ENCODE measurements around the gene NODAL. TPM values are rescaled to one million over a fixed set of nuclear protein-coding genes. Genes with fewer than 3 reads are reported as not detected.

Gene NODAL
- total RNA-seq, 1 donor from 2014 or later = not detected

GRCh38 chr10:70430493-70431445 lies 10.7 kb downstream of the NODAL start:
- DNase-seq (no peak), ATAC-seq (peak; percentile 93 to 94)
- intact Hi-C loops (cut with DNase I) = no loop called here
- Histone ChIP-seq H3K27ac (peak overlapping the region; percentile 66), H3K27me3 (ENCODE audit: low read depth) (no peaks in the 10 kb centered on the region), H3K4me3 (no peak overlapping the region), H3K4me1 (peaks cover 44% of the 10 kb centered on the region), H3K9me3 (no peaks in the 10 kb centered on the region), H3K36me3 (peaks cover 31% of the 10 kb centered on the region)
- TF ChIP-seq, protein P1, sequence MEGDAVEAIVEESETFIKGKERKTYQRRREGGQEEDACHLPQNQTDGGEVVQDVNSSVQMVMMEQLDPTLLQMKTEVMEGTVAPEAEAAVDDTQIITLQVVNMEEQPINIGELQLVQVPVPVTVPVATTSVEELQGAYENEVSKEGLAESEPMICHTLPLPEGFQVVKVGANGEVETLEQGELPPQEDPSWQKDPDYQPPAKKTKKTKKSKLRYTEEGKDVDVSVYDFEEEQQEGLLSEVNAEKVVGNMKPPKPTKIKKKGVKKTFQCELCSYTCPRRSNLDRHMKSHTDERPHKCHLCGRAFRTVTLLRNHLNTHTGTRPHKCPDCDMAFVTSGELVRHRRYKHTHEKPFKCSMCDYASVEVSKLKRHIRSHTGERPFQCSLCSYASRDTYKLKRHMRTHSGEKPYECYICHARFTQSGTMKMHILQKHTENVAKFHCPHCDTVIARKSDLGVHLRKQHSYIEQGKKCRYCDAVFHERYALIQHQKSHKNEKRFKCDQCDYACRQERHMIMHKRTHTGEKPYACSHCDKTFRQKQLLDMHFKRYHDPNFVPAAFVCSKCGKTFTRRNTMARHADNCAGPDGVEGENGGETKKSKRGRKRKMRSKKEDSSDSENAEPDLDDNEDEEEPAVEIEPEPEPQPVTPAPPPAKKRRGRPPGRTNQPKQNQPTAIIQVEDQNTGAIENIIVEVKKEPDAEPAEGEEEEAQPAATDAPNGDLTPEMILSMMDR (IDR thresholded peaks at IDR 0.05) = peak; percentile 23

DNA sequence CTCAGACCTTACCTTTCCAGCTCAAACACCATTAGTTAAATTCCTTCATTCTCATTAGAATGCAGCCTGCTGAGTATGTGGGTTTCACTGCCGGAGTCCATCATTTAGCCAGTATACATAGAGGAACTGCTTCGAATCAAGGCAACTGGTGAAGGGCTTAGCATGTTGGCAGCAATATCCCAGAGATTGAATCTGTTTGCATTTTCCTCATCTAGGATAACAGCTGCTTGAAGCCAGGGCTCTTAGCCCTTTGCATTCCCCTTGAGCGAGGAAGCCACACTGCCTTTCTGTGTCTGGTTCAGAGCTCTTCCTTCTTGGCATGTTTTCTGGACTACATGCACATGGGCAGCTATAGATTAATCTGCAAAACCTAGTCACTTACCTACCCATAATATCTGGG lies 14.7 kb downstream of the NODAL start:
- H3K9me3 ChIP-seq = no peaks in the 10 kb centered on the region
- no peaks in the 10 kb centered on the region for H3K27me3 ChIP-seq (ENCODE audit: low read depth)
- ATAC-seq (no peak), DNase-seq (no peak)
- H3K4me3 ChIP-seq = no peak overlapping the region
- intact Hi-C loops (cut with DNase I) = no loop called here
- no peak overlapping the region for H3K27ac ChIP-seq
- peaks cover 71% of the 10 kb centered on the region for H3K36me3 ChIP-seq
- TF ChIP-seq, protein P1 (IDR thresholded peaks at IDR 0.05) = no peak
- H3K4me1 ChIP-seq = peaks cover 25% of the 10 kb centered on the region

DNA sequence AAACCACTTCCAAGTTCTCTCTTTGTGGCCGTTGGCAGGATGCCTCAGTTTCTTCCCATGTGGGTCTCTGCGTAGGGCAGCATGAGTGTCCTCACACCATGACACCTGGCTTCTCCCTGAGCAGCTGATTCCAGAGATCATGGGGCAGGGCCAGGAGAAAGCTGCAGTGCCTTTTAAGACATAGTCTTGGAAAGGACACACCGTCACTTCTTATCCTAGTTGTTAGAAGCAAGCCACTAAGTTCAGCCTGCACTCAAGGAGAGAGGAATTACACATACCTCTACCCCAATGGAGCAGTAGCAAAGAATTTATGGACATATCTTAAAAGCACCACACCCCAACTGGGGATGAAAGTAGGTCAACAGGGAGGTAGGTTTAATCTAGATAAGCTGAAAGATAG lies 16.4 kb downstream of the NODAL start:
- no peaks in the 10 kb centered on the region for H3K9me3 ChIP-seq
- intact Hi-C loops (cut with DNase I) = no loop called here
- no peak for DNase-seq
- H3K27me3 ChIP-seq (ENCODE audit: low read depth) = no peaks in the 10 kb centered on the region
- TF ChIP-seq, protein P1 (IDR thresholded peaks at IDR 0.05) = no peak
- H3K36me3 ChIP-seq = peaks cover 88% of the 10 kb centered on the region
- ATAC-seq = no peak
- peaks cover 8% of the 10 kb centered on the region for H3K4me1 ChIP-seq
- no peak overlapping the region for H3K4me3 ChIP-seq
- no peak overlapping the region for H3K27ac ChIP-seq

DNA sequence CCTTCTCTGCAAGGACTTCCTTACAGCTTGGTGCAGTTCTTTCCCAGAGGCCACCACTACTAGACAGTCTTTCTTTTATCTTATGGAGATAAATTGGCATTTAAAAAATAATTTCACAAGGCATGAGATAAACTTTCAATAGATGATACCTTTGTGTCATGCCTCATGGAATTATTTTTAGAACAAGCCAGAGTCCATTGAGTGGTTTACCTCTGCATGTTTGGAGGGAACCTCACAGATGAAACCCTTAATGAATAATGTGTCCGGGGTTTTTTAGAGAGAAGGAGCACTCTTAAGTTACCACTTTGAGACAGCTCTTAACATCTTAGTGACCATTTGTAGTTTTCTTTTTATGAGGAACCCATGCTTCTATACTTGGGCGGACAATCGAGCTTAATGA lies 17.2 kb downstream of the NODAL start:
- H3K27ac ChIP-seq = no peak overlapping the region
- TF ChIP-seq, protein P1 (IDR thresholded peaks at IDR 0.05) = no peak
- H3K4me3 ChIP-seq = no peak overlapping the region
- no peaks in the 10 kb centered on the region for H3K9me3 ChIP-seq
- ATAC-seq (no peak), DNase-seq (no peak)
- H3K4me1 ChIP-seq = peaks cover under 1% of the 10 kb centered on the region
- H3K36me3 ChIP-seq = peaks cover 93% of the 10 kb centered on the region
- H3K27me3 ChIP-seq (ENCODE audit: low read depth) = no peaks in the 10 kb centered on the region
- intact Hi-C loops (cut with DNase I) = no loop called here

DNA sequence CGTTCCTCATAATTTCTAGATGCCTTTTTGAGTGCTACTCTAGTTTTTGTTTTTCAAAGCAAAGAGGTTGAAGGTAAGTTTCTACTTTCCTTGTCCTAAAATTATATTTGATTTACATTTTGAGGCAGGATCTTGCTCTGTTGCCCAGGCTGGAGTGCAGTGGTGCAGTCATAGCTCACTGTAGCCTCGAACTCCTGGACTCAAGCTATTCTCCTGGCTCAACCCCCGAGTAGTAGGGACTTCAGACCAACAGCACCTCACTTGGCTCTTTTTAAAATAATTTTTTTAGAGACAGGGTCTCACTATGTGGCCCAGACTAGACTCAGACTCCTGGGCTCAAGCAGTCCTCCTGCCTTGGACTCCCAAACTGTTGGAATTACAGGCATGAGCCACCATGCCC lies 22.8 kb downstream of the NODAL start:
- Histone ChIP-seq H3K9me3 (no peaks in the 10 kb centered on the region), H3K4me1 (no peaks in the 10 kb centered on the region), H3K4me3 (no peak overlapping the region), H3K36me3 (peaks cover 41% of the 10 kb centered on the region), H3K27ac (no peak overlapping the region), H3K27me3 (ENCODE audit: low read depth) (no peaks in the 10 kb centered on the region)
- intact Hi-C loops (cut with DNase I) = no loop called here
- DNase-seq (no peak), ATAC-seq (no peak)
- TF ChIP-seq, protein P1 (IDR thresholded peaks at IDR 0.05) = no peak
